GM21390 (cell line): ENCODE results near the gene PSMB7.
A peak's percentile ranks its signal among the peaks of the same experiment; 100 is the strongest.

Source experiments
- ATAC-seq: cut with Tn5 transposase; IDR thresholded peaks from one replicate; pipeline ENCODE4 v1.9.1; 2021; ENCODE audit not compliant: unreplicated experiment

The PSMB7 gene

DNA sequence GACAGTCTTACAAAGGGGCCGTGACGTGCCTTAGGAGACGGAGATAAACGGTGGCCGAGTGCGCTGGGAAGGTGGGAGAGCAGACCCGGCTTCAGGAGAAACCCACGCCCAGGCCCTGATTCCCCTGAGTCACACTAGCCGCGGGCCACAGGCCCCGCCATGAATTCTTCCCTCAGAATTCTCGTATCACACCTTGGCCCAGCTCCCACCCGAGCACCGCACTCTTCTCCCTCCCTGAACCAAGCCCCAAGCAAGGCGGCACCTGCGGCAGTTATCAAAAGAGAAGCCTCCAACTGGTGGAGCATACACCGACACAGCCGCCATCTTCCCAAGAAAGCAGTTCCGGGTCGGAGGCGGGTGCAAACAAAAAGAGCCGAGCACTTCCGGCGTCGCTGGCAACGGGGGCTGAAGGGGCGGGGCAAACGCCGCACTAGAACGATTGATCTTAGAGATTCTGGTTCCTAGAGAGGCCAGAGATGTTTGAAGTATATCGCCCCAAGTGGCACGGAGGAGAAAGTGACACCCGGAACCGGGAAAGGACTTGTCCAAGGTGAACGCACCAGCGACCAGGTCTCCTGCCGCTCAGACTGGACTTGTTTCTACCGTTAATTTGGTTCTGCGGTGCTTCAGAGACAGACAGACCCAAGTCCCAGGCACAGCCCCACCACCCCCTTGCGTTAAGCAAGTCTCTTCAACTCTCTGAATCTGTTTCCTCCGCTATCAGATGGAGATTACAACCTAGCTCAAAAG, at the start of gene PSMB7:
TSS of gene PSMB7 (minus strand) at position 341 of the 750 bp plus-strand sequence. CDS start at position 324, 17 bp downstream.
- peak; percentile 88 for ATAC-seq

DNA sequence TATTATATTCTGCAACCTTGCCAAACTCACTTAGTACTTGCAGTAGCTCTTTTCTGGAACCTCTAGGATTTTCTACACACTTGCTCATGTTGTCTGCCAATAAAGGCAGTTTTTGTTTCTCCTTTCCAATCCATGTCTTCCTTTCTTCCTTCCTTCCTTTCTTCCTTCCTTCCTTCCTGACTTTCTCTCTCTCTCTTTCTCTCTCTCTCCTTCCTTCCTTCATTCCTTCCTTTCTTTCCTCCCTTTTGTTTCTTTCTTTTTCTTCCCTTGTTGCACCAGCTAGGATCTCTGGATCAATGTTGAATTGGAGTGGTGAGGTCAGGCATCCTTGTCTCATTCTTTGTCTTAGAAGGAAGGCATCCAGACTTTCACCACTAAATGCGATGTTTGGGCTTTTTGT, 47.5 kb upstream of the PSMB7 start:
- ATAC-seq, result no peak

DNA sequence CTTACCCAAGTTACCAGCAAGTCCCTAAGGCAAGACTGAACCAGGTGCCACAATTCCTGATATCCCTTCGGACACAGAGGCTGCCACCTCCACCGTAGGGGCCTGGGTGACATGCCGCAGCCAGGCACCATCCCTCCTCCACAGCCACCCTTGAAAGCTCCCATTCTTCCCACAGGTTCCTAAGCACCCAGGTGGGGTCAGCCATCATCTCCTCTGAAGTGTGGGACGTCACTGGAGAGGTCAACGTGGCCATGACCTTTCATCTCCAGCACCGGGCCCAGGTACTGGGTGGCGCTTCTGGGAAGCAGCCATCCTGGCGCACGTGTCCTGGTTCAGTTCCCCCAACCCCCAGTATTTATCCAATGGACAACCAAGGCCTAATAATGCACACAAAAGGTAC, 43.2 kb upstream of the PSMB7 start:
- ATAC-seq, result no peak

DNA sequence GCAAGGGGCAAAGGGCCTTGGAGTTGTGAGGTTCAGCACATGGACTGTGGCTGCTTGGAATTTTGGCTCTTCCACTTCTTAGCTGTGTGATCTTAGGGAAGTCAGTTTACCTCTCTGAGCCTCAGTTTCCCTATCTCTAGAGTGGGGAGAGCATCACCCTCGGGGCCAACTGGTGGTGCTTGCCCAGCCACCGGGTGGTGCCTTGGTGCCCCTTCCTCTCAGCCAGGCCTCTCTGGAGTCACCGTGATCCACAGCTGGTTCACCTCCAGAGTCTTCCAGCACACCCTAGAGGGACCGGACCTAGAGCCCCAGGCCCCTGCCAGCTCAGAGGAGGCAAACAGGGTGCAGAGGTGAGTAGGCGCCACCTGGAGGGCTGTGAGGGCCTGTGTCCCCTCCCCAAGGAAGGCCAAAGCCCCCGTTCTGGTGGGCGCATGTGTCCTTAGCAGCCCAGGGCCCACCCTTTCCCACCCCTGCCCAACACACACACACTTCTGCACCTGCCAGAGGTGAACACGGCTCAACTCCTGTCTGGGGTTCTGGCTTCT, 42.7 kb upstream of the PSMB7 start:
- ATAC-seq, result no peak

DNA sequence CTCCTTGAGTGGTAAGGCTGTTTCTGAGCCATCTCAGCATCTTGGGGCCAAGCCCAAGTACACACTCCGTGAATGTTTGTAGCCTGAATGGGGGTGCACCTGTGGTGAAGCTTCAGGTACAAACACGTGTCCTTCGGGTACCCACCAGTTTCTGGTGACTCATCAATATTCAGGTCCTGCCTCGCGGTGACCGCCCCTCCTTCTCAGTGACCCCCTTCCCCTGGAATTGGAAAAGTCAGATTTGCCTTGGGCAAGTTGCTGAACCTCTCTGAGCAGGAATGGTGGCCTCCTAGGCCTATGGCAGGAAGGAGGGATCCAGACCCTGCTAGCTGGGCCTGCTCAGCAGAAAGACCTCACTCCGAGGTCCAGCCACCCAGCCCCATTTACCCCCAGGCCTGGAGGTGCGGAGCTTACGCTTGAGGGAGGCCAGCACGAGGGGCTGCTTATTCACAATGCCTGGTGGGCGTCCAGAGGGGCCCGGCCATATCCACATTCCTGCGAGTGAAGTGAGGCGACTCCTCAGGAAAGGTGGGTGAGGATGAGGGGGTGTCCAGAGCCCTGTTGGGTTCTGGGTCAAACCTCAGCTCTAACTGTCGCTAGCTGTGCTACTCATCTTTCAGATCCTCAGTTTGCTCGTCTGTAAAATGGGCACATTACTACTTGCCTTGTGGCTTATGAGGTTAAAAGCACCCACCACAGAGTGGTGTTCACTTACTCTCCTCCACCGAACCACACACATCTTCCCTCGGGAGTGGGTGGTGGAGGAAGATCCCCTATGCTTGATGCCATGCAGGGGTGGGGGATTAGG, 42.0 kb upstream of the PSMB7 start:
- no peak for ATAC-seq

DNA sequence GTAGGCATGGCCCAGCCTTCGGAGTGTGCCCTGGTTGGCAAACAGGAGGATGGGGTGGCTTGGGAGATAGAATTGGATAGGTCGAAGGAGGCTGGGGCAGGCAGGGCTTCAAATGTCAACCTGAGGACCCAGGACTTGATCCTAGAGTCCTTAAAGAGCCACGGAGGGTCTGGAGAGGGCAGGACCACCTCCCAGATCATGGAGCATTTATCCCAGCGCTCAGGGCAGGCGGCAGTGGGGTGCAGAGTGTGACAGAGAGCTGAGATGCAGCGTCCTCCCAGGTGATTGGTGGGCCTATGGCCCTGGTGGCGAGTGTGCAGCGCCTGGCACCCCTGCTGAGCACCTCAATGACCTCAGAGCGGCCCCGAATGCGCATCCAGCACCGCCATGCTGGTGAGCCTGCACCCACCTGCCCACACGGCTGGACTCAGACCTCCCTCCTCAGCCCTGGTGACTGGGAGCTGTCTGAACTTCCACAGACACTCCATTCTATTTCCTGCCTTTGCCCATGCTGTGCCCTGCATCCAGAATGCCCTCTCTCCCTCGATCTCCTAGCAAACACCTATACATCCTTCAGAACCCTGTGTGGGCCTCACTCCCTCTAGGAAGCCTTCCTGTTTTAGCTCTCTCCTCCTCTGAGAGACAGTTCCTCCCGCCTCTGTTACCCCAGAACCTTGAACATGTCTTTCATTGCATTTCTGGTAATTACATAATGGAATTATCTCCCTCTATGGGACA, 41.3 kb upstream of the PSMB7 start:
- ATAC-seq, result no peak

DNA sequence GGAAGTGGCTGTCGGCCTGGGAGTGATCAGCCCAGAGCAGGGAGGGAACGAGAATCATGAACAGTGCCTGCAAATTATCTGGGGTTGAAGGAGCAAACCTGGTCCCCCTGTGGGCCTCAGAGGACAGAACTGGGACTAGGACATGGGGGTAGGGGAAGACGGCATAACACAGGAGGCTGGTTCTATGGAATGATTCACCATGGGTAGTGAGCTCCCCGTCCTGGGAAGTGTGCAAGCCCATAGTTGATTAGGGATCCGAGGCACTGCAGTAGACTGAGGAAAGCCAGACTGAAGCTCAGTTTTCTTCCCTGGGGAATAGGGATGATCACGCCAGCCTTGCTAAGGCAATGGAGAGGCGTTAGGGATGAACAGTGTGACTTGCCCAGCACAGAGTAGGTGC, 40.6 kb upstream of the PSMB7 start:
- no peak for ATAC-seq

DNA sequence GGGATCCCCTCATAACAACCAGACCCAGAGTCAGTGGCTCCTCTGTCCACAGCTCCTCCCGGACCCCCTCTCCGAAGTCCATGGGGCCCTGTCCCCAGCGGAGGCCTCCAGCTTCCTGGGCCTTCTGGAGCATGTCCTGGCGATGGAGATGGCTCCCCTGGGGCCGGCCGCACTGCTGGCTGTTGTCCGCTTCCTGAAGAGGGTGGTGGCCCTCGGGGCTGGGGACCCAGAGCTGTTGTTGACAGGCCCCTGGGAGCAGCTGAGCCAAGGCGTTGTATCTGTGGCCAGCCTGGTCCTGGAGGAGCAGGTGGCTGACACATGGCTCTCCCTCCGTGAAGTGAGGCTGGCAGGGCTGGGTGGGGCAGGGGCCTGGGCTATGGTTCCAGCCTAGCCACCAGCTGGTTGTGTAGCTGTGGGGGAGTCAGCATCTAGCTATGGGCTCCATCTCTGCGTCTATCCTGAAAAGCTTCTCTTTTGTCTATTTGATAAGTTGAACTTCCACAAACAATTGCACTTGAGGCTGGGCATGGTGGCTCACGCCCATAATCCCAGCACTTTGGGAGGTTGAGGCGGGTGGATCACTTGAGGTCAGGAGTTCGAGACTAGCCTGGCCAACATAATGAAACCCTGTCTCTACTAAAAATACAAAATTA, 39.7 kb upstream of the PSMB7 start:
- no peak for ATAC-seq

DNA sequence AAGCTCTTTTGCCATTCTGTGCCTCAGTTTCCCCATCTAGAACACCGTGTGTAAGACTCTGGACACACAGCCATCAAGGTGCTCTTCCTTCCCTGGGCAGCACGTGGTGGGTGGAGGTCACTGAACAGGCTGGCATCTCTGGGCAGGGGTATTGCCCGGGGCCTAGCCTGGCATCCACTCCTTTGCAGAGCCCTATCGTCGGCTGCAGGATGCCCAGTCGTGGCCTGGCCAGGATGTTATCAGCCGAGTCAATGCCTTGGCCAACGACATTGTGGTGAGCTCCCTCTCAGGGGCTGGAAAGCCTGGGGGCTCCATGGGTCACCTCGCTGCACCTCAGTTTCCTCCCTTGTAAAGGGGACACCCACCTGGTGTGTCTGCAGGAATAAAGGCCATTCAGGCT, 39.1 kb upstream of the PSMB7 start:
- no peak for ATAC-seq

DNA sequence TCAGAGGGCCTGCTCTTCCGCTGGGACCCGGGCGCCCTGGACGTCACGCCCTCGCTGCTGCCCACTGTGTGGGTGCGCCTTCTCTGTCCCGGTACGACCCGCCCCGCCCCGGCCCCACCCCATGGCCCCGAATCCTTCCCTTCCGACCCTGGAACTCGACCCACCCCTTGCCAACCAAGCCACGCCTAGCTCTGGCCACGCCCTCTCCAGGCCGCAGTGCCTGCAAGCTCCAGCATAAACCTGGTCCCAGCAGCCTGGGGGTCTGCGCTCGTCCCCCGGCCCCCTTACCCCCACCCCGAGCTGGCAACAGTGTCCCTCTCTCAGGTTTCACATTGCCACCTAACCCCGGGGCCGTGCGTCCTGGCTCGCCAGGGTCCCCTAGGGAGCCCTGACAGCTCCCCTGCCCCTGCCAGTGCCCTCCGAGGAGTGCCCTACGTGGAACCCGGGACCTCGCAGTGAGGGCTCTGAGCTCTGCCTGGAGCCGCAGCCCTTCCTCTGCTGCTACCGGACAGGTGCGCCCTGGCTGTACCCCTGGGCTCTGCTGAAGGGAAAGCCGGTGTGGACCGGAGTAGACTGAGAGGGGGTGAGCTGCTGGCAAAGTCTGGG, 38.4 kb upstream of the PSMB7 start:
- ATAC-seq, result no peak

DNA sequence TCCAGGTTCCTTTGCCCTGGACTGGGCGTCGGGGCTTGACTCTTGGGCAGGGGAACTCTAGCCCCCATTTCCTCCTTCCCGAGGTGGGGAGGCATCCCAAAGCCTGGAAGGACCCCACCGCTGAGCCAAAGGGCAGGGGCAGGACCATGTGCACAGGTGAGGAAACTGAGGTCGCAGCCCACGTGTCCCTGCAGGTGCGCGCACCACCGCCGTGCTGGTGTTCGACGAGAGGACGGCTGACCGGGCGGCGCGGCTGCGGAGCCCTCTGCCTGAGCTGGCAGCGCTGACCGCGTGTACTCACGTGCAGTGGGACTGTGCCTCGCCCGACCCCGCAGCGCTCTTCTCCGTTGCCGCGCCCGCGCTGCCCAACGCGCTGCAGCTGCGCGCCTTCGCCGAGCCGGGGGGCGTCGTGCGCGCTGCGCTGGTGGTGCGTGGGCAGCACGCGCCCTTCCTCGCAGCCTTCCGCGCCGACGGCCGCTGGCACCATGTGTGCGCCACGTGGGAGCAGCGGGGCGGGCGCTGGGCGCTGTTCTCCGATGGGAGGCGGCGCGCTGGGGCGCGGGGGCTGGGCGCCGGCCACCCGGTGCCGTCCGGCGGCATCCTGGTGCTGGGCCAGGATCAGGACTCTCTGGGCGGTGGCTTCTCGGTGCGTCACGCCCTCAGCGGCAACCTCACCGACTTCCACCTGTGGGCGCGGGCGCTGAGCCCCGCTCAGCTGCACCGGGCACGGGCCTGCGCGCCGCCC, 37.8 kb upstream of the PSMB7 start:
- no peak for ATAC-seq

DNA sequence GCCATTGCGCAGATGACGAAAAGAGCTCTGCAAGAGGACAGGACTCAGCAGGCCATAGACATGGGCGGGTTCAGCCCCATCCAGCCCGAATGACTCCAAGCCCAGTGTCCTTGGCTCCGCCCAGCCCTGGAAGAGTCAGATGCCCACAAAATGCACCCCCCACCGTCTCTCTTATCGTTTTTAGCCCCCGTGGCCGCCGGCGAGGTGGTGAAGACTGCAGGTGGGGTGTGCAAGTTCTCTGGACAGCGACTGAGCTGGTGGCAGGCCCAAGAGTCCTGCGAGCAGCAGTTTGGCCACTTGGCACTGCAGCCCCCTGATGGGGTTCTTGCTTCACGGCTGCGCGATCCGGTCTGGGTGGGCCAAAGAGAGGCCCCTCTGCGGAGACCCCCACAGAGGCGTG, 37.1 kb upstream of the PSMB7 start:
- ATAC-seq, result no peak

DNA sequence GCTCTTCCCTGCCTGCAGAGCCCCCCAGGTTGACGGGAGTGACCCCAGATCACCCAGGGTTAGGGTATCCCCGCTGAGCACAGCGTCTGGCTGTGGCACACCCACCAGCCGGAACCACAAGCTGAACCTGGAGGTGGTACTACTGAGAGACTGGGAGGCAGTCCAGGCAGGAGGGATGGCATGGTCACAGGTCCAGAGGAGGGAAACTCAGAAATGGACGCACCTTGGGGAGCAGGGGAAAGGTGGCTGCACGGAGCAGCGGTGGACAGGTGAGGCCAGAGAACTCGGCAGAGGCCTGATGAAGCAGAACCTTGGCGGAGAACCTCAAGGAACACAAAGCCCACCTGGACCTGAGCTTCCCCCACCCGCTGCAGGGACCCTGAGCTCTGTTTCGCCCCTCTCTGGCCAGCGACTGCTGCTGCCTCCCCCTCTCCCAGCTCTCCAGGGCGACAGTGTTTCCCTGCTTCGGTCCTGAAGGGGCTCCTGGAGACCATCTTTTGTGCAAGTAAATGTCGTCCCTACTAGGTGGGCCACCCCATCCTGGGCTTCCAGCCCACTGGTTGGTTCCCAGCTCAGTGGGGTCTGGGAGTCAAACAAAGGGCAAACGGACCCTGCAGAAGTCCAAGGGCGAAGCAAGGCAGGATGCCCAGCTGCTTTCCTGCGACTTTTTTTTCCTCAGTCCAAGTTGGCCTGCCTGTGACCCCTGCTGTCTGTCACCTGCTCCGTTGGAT, 35.9 kb upstream of the PSMB7 start:
- no peak for ATAC-seq

DNA sequence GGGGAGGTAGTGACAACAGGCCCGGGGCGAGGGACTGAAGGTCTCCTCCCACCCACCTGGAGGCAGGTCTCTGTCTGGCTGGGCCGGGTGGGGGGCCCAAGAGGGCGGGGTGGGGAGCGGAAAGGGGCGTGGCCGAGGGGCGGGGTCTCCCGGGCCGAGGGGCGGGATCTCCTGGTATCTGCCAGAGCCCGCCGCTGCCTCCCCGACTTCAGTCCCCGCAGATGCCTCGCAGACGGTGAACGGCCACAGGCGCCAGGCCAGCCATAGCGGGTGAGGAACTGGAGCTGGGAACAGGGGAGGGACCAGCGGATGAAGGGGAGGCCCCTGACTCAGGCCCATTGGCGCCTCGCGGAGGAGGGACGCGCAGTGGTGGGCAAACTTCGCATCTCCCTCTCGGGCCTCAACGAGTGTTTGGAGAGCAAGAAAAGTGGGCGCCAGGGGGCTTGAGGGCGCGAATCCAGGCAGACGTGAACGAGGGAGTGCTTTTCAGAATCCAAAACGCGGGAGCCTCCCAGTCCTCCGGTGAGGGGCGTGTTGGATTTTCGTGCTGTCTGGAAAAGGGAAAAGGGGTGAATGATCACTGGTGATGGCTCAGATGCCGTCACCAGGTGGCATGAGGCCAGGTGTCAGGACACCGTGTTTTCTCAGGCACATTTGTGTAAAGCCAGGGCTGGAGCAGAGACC, 35.1 kb upstream of the PSMB7 start, which contains the start of gene ADGRD2:
TSS of gene ADGRD2 (plus strand) at position 211 of the 684 bp plus-strand sequence. CDS start 1,216 bp downstream, outside the sequence.
- no peak for ATAC-seq

DNA sequence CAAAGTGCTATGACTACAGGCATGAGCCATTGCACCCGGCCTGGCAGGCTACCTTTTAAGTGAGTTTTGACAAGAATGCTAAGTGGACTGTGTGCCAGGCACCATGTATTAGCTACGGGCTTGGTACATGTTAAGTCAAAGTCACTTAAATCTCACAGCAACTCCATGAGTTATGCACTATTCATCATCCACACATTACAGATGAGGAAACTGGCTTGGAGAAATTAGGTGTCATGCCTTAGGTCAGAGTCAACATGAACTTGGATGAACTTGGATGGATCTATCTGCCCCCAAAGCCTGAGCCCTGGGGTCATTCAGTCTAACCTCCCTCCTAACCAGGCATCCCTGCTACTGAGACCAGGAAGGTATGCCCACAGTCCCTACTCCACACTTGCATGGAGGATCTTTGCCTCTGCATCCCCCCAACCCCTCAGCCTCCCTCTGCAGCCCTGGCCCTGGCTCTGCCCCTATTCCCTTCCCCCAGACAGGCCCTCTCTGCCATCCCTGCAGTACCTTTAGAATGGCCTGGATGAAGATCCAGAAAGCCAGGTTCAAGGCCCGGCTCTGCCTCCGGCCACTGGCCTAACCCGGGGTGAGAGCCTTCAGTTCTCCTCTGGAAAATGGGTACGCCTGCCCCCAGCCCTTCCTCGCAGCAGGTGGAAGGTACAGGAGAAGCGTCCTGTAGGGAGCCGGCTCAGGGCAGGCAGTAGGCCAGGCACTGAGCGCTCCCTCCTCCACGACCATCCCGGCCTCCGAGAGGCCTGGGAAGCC, 34.3 kb upstream of the PSMB7 start:
- ATAC-seq, result no peak

DNA sequence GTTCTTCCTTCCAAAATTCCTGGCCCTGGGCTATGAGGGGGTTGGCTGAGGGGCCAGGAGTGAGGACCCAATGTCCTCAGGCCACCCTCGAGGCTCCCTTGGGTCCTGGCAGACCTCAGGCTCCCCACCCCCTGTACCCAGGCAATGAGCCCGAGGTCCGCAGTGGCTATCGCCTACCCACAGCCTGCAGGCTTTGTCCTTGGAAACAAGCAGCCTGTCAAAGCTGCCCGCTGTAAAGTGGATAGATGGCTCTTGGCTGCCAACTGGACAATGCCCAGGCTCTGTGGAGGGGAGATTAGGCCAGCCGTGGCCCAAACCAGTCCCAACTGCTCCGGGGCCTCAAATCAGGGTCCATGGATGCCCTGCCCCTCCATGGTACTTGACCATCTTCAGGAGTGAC, 32.8 kb upstream of the PSMB7 start:
- ATAC-seq, result no peak

DNA sequence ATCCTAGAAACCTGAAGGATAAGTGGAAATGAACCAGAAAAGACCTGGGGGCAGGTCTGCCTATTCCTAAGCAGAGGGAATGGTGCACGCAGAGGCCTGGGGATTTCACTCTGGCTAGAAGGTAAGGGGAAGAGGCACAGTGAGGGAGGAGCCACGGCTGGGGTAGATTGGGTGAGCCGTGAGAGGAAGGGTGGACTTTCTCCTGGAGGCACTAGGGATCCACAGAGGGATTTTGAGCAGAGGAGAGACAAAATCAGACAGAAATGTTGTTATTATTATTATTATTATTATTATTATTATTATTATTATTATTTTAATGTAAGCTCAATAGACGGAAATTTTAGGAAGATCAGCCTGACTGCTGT, 32.0 kb upstream of the PSMB7 start:
- no peak for ATAC-seq

DNA sequence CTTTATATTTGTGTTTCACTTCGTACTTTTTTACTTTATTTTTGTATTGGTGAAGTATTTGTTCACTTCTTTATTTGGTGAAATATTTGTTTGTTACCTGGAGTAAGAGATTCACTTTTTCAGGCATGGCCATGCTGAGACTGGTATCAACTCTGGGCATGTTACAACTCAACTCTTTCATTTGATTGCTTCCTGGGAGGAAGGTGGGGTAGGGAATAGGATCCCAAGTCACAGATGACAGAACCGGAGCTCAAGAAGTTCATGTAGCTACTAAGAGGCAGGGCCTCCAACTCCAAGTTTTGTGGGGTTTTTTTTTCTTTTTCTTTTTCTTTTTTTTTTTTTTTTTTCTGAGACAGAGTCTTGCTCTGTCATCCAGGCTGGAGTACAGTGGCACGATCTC, 28.9 kb upstream of the PSMB7 start:
- ATAC-seq, result no peak
